SU-DHL-6 (cell line): ENCODE results near the gene SMTNL2.

Experiments
- EZH2phosphoT487 ChIP-seq: fragments of 200-600 bp; sonication (generic), shearing (Covaris generic); conservative IDR thresholded peaks from 2 replicates; pipeline ENCODE4 v1.6.1; 2018; ENCODE audit warnings: mild to moderate bottlenecking, antibody characterized with exemption, low read length, moderate library complexity, mixed read lengths
- TF ChIP-seq, protein P1 (sequence below): fragments of 200-600 bp; sonication (generic); IDR thresholded peaks from one replicate; pipeline ENCODE4 v1.5.1; 2017; ENCODE audit warnings: antibody characterized with exemption, mild to moderate bottlenecking, low read length, moderate library complexity; ENCODE audit not compliant: insufficient read depth, poor library complexity, severe bottlenecking

DNA sequence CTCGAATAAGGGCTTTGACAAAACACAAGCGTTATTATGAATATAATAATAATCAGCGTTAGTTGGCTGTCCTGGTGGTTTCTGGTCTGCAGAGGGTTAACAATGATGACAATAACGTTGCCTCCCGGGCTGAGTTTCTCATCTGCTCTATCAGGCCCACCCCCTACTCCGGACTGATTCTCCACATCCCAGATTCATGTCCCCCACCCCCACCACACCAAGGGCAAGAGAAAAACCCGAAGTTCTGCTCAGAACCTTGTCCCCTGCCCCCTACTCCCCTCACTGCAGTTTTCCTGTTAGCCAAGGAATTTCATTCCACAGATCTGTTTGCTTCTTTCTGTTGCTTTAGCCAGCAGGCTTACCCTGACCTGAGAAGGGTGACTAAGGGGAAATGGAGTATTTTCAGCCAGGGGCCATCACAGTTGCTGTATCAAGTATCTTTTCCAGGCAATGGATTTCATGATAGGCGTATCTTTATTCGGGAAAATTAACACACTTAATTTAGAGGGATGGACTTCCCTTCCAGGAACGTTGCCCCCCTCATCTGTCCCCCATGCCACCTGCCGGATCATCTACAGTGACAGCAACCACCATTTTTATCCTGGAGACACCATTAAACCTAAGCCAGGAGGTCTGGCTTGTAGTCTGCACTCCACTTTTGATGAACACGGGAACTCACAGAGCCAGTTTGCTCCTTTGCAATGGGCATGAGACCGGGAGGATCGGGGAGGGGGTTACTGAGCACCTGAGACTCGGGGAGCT lies 33.4 kb downstream of the SMTNL2 start:
- TF ChIP-seq, protein P1, sequence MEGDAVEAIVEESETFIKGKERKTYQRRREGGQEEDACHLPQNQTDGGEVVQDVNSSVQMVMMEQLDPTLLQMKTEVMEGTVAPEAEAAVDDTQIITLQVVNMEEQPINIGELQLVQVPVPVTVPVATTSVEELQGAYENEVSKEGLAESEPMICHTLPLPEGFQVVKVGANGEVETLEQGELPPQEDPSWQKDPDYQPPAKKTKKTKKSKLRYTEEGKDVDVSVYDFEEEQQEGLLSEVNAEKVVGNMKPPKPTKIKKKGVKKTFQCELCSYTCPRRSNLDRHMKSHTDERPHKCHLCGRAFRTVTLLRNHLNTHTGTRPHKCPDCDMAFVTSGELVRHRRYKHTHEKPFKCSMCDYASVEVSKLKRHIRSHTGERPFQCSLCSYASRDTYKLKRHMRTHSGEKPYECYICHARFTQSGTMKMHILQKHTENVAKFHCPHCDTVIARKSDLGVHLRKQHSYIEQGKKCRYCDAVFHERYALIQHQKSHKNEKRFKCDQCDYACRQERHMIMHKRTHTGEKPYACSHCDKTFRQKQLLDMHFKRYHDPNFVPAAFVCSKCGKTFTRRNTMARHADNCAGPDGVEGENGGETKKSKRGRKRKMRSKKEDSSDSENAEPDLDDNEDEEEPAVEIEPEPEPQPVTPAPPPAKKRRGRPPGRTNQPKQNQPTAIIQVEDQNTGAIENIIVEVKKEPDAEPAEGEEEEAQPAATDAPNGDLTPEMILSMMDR, result no peak
- TF ChIP-seq EZH2phosphoT487, result no peak
